SK-N-SH treated with all-trans-retinoic acid at 6 μM for 48 hours (cell line): ENCODE results near the gene NGLY1.

Source experiments
- ATAC-seq: fragments of 200-7000 bp; cut with Tn5 transposase; 3 replicates; pipeline ENCODE4 v1.9.1; 2020; ENCODE audit warnings: mild to moderate bottlenecking, moderate library complexity
- ARNTL ChIP-seq: fragments of 450-650 bp; formaldehyde crosslinking; IDR thresholded peaks from 2 replicates; pipeline ENCODE4 v1.5.0; 2020; ENCODE audit warnings: low read depth, mild to moderate bottlenecking, moderate library complexity, borderline replicate concordance
- BACH2 ChIP-seq: fragments of 250-450 bp; sonication (Bioruptor Pico); IDR thresholded peaks from 2 replicates; pipeline ENCODE4 v1.9.0; 2021; ENCODE audit warnings: mild to moderate bottlenecking, borderline replicate concordance
- CSDC2 ChIP-seq: fragments of 250-450 bp; sonication (Bioruptor Pico); IDR thresholded peaks from 2 replicates; pipeline ENCODE4 v1.5.0; 2020; ENCODE audit warnings: mild to moderate bottlenecking, moderate library complexity
- ESRRG ChIP-seq: fragments of 250-450 bp; sonication (Bioruptor Pico); IDR thresholded peaks from 2 replicates; pipeline ENCODE4 v1.6.1; 2021; ENCODE audit warnings: mild to moderate bottlenecking
- ISL1 ChIP-seq: fragments of 250-450 bp; sonication (Bioruptor Pico); IDR thresholded peaks from 2 replicates; pipeline ENCODE4 v2.1.2; 2022; ENCODE audit warnings: mild to moderate bottlenecking, moderate library complexity
- OSR1 ChIP-seq: fragments of 250-450 bp; sonication (Bioruptor Pico); IDR thresholded peaks from 2 replicates; pipeline ENCODE4 v1.8.0; 2022; ENCODE audit warnings: moderate library complexity, mild to moderate bottlenecking, inconsistent platforms
- PPARA ChIP-seq: fragments of 250-450 bp; sonication (Bioruptor Pico); IDR thresholded peaks from 2 replicates; pipeline ENCODE4 v1.5.0; 2020; ENCODE audit warnings: mild to moderate bottlenecking, borderline replicate concordance
- RARB ChIP-seq: fragments of 250-450 bp; sonication (Bioruptor Pico); IDR thresholded peaks from 2 replicates; pipeline ENCODE4 v1.8.0; 2021; ENCODE audit warnings: mild to moderate bottlenecking, moderate library complexity
- TCF4 ChIP-seq: fragments of 250-450 bp; sonication (Bioruptor Pico); IDR thresholded peaks from 2 replicates; pipeline ENCODE4 v1.8.0; 2021; ENCODE audit warnings: mild to moderate bottlenecking, moderate library complexity, borderline replicate concordance
- TOX ChIP-seq: fragments of 250-450 bp; sonication (Bioruptor Pico); IDR thresholded peaks from 2 replicates; pipeline ENCODE4 v1.8.0; 2021; ENCODE audit warnings: mild to moderate bottlenecking, moderate library complexity, borderline replicate concordance
- ZC3H10 ChIP-seq: fragments of 250-450 bp; sonication (Bioruptor Pico); IDR thresholded peaks from 2 replicates; pipeline ENCODE4 v1.5.1; 2021; ENCODE audit warnings: mild to moderate bottlenecking, moderate library complexity
- ZFP30 ChIP-seq: fragments of 450-650 bp; formaldehyde crosslinking; IDR thresholded peaks from 2 replicates; pipeline ENCODE4 v1.5.0; 2022; ENCODE audit warnings: mild to moderate bottlenecking, moderate library complexity
- ZNF565 ChIP-seq: fragments of 450-650 bp; formaldehyde crosslinking; conservative IDR thresholded peaks from 2 replicates; pipeline ENCODE4 v1.5.0; 2020; ENCODE audit warnings: low read depth, mild to moderate bottlenecking, moderate library complexity
- ZNF70 ChIP-seq: fragments of 450-650 bp; formaldehyde crosslinking; IDR thresholded peaks from 2 replicates; pipeline ENCODE4 v1.5.0; 2020; ENCODE audit warnings: mild to moderate bottlenecking, moderate library complexity
- ZNF8 ChIP-seq: fragments of 450-650 bp; formaldehyde crosslinking; IDR thresholded peaks from 2 replicates; pipeline ENCODE4 v1.5.0; 2020; ENCODE audit warnings: mild to moderate bottlenecking, moderate library complexity
- TF ChIP-seq, protein P1 (sequence below): fragments of 250-450 bp; sonication (Bioruptor Pico); IDR thresholded peaks from 2 replicates; pipeline ENCODE4 v1.5.0; 2020; ENCODE audit warnings: mild to moderate bottlenecking, moderate library complexity
- TF ChIP-seq, protein P2 (sequence below): fragments of 250-450 bp; sonication (Bioruptor Pico); IDR thresholded peaks from 2 replicates; pipeline ENCODE4 v1.5.1; 2020; ENCODE audit warnings: low read depth, mild to moderate bottlenecking, moderate library complexity

The NGLY1 gene

DNA sequence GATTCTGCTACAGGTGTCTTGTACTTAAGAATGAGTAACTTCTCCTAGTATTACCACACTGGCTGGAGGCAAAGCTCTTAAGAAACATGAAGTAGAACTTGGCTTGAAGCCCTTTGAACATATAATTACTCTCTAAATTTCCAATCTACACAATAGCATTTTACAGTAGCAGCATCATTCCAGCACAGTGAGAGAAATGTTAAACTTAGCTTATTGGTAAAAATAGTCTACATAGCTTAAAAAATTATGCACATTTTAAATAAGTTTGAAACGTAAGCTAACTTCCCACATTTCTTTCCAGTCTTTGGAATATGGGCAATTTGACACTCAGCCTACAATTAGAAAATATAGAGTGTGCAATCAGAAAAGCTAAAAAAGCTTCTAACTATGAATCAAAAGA lies 85.7 kb downstream of the NGLY1 start (continued):
- TF ChIP-seq, protein P1, sequence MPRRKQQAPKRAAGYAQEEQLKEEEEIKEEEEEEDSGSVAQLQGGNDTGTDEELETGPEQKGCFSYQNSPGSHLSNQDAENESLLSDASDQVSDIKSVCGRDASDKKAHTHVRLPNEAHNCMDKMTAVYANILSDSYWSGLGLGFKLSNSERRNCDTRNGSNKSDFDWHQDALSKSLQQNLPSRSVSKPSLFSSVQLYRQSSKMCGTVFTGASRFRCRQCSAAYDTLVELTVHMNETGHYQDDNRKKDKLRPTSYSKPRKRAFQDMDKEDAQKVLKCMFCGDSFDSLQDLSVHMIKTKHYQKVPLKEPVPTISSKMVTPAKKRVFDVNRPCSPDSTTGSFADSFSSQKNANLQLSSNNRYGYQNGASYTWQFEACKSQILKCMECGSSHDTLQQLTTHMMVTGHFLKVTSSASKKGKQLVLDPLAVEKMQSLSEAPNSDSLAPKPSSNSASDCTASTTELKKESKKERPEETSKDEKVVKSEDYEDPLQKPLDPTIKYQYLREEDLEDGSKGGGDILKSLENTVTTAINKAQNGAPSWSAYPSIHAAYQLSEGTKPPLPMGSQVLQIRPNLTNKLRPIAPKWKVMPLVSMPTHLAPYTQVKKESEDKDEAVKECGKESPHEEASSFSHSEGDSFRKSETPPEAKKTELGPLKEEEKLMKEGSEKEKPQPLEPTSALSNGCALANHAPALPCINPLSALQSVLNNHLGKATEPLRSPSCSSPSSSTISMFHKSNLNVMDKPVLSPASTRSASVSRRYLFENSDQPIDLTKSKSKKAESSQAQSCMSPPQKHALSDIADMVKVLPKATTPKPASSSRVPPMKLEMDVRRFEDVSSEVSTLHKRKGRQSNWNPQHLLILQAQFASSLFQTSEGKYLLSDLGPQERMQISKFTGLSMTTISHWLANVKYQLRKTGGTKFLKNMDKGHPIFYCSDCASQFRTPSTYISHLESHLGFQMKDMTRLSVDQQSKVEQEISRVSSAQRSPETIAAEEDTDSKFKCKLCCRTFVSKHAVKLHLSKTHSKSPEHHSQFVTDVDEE (CRISPR knock-in tag), result no peak
- TF ChIP-seq BACH2 (CRISPR knock-in tag), result no peak
- TF ChIP-seq OSR1 (CRISPR knock-in tag), result no peak
- no peak for TF ChIP-seq ZC3H10
- no peak for TF ChIP-seq RARB (CRISPR knock-in tag)
- no peak for TF ChIP-seq TOX (CRISPR knock-in tag)
- TF ChIP-seq ZNF8 (CRISPR knock-in tag), result no peak
- no peak for TF ChIP-seq ZNF565 (CRISPR knock-in tag)
- TF ChIP-seq ZFP30, result no peak

DNA sequence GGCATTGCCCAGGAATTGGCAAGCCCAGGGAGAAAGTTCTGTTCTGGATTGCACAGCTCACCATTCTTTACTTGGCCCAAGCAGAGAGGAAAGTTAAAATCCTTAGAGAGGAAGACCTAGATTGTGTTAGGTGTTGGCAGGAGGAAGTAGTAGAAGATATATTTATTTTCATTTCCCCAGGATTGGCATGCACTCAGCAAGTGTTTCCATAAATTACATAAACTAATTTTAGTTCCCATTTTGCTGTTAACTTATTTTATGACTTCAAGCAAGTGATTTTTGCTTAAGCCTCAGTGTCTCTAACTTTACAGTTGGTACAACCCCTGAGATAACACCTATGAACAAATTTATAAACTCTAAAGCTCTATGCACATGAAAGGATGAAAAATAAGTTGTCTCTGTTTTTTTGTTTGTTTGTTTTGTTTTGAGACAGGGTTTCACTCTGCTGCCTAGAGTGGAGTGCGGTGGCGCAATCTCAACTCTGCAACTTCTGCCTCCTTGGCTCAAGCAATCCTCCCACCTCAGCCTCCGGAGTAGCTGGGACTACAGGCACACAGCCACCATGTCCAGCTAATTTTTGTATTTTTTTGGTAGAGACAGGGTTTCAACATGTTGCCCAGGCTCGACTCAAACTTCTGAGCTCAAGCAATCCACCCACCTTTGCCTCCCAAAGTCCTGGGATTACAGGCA lies 87.4 kb downstream of the NGLY1 start:
- TF ChIP-seq OSR1 (CRISPR knock-in tag), result no peak
- TF ChIP-seq, protein P1 (CRISPR knock-in tag), result no peak
- TF ChIP-seq ZC3H10, result no peak
- no peak for TF ChIP-seq PPARA (CRISPR knock-in tag)
- no peak for TF ChIP-seq BACH2 (CRISPR knock-in tag)
- no peak for TF ChIP-seq RARB (CRISPR knock-in tag)
- TF ChIP-seq, protein P2, sequence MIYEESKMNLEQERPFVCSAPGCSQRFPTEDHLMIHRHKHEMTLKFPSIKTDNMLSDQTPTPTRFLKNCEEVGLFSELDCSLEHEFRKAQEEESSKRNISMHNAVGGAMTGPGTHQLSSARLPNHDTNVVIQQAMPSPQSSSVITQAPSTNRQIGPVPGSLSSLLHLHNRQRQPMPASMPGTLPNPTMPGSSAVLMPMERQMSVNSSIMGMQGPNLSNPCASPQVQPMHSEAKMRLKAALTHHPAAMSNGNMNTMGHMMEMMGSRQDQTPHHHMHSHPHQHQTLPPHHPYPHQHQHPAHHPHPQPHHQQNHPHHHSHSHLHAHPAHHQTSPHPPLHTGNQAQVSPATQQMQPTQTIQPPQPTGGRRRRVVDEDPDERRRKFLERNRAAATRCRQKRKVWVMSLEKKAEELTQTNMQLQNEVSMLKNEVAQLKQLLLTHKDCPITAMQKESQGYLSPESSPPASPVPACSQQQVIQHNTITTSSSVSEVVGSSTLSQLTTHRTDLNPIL (CRISPR knock-in tag), result no peak
- no peak for TF ChIP-seq ZNF565 (CRISPR knock-in tag)
- no peak for ATAC-seq

DNA sequence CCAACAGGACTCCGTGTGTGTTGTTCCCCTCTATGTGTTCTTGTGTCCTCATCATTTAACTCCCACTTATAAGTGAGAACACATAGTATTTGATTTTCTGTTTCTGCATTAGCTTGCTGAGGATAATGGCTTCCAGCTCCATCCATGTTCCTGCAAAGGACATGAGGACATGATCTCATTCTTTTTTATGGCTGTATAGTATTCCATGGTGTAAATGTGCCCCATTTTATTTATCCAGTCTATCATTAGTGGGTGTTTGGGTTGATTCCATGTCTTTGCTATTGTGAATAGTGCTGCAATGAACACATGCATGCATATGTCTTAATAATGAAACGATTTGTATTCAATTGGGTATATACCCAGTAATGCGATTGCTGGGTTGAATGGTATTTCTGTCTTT lies 90.0 kb downstream of the NGLY1 start:
- no peak for ATAC-seq
- TF ChIP-seq, protein P2 (CRISPR knock-in tag), result no peak

DNA sequence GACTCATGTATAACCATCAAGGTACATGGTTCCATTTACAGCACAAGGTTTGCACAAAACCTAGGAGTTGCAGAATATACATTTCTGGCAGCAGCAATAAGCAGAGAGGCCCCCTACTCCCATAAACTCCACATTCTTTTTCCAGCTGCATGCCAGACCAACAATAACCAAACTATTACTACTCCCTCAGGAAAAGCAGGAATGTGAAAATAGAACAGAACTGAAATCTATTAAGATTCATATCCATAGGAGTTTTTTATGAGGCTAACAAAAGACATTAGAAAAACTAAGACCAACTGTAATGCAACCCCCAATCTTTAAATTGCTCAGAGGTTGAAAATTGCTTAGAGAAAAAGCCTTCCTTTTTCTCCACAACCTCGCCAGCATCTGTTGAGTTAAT lies 90.9 kb downstream of the NGLY1 start:
- no peak for TF ChIP-seq ISL1 (CRISPR knock-in tag)
- TF ChIP-seq, protein P2 (CRISPR knock-in tag), result no peak
- ATAC-seq, result no peak

DNA sequence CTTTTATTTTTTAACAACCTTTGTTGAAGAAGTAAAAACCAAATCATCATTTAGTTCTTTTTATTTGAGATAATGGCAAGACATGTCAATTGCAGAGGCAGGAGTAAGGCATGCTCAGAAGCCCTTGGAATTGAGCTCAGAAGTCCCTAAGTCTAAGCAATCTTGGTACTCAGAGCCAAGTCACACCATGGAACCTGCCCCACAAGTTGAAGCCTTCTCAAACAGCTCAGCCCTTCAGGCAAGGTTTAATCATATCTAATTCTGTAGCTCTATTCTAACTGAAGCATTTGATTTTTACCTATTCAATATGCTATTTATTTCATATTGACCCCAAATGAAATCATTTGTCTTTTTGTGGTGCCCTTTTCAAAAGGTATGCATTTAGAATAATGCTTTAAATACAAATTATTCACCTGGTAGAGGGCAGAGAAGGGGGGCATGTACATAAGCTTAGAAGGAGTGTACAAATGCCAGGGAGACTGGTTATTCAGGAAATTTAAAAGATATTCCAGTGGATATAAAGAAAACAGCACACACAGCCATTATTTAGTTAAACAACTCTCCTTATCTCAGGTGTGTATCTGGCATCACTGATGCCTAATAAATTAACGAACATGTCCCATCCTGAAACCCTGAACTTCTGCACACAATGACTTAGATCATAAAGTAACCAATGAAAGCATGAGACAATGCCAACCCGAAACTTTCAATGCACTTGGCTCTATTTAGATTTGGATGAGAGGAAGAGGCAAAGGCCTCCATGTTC lies 92.3 kb downstream of the NGLY1 start:
- no peak for ATAC-seq
- TF ChIP-seq CSDC2 (CRISPR knock-in tag) (no peak), ARNTL (CRISPR knock-in tag) (no peak), TCF4 (no peak), OSR1 (CRISPR knock-in tag) (no peak), TOX (CRISPR knock-in tag) (no peak), ZC3H10 (no peak), BACH2 (CRISPR knock-in tag) (no peak), ESRRG (CRISPR knock-in tag) (no peak), ZNF70 (CRISPR knock-in tag) (no peak)
- TF ChIP-seq, protein P2 (CRISPR knock-in tag), result no peak
- TF ChIP-seq, protein P1 (CRISPR knock-in tag), result no peak
